SK-N-MC (cell line): ENCODE measurements around the gene CCDC27.

ENCODE experiments used
- EZH2 ChIP-seq: fragments of 200-600 bp; sonication (generic); IDR thresholded peaks from one replicate; pipeline ENCODE4 v1.6.1; 2017; ENCODE audit warnings: antibody characterized with exemption
- POLR2AphosphoS5 ChIP-seq: IDR thresholded peaks from 2 replicates; pipeline ENCODE4 v1.6.1; 2012; ENCODE audit warnings: mild to moderate bottlenecking, low read depth, low read length, borderline replicate concordance

GRCh38 chr1:3785045-3785444 lies 32.8 kb downstream of the CCDC27 start:
- no peak for TF ChIP-seq EZH2
- TF ChIP-seq POLR2AphosphoS5 = no peak
